ENCODE results near the gene NMUR2.

GRCh38 chr5:152380415-152381123, 24.5 kb downstream of the NMUR2 start:
- no peak for TF ChIP-seq EZH2 (IDR thresholded peaks at IDR 0.05; ENCODE audit: low read depth, unreplicated experiment)
- TF ChIP-seq CREB1 (CRISPR knock-in tag; IDR thresholded peaks at IDR 0.05; ENCODE audit: low read depth), result no peak
- TF ChIP-seq CTCF (conservative IDR thresholded peaks at IDR 0.05; ENCODE audit: low read depth in 2 of 2), result no peak
- TF ChIP-seq POLR2AphosphoS5 (IDR thresholded peaks at IDR 0.05; ENCODE audit: low read depth), result no peak
- no peak for TF ChIP-seq REST (IDR thresholded peaks at IDR 0.05; ENCODE audit: unreplicated experiment)
- no peak for TF ChIP-seq STAT1 (IDR thresholded peaks at IDR 0.05; ENCODE audit: unreplicated experiment)
- no peak for TF ChIP-seq NANOG (IDR thresholded peaks at IDR 0.05; ENCODE audit: borderline replicate concordance)
- TF ChIP-seq EZH2phosphoT487 (IDR thresholded peaks at IDR 0.05; ENCODE audit: unreplicated experiment), result no peak

Data from GM23338 (cell line).